DMS 273 (cell line): ENCODE measurements around the gene FCER1G.

Source experiments
- DNase-seq: peaks from one replicate; lab custom pipeline; 2025; ENCODE audit not compliant: unreplicated experiment; lab: John Stamatoyannopoulos, UW

Gene FCER1G

DNA sequence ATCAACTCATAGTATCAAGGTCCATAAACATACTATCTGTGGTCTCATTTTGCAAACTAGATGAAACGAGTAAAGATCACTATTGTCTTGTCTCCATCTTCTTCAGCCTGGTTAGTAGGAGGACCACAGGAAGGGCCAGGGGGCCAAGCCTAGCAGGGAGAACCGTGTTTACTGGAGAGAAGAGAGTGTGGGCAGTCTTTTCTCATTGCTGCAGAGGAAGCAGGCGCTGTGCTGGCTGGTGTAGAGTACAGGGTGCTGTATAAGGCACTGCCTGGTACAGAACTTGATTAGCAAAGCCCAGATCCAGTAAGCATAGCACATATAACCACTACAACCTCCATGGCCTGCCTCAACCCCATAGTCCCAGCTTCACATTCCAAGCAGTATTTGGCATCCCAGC lies 27.8 kb upstream of the FCER1G start:
- no peak for DNase-seq

DNA sequence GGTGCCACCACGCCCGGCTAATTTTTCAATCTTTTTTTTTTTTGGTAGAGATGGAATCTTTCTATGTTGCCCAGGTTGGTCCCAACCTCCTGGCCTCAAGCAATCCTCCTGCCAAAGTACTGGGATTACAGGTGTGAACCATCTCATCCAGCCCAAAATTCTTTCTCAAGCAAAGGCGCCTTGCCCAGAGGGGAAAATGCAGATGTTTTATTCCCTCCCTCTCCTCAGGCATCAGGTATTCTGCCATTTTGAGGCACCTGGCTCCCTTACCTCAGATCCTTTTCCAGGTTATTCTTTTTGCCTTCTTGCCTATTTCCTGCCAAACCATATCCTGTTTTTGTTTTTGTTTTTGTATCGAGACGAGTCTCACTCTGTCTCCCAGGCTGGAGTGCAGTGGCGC lies 26.7 kb upstream of the FCER1G start:
- DNase-seq: no peak

DNA sequence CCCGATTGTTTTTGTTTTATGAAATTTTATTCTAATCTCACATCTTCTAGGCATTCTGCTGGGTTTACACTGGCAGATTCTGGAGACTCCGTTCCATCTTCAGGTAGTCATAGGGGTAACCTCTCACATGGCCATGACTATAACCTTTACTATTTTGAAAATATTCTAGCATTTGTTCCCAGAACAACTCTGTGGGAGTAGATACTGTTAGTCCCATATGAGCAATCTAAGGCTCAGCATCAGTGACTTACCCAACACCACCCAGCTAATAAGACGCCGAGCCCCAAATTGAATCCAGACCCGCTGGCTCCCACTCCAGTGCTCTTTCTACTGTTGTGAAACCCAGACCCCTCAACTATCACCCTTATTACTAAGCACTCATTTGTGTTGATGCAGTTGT lies 26.1 kb upstream of the FCER1G start:
- DNase-seq: no peak

DNA sequence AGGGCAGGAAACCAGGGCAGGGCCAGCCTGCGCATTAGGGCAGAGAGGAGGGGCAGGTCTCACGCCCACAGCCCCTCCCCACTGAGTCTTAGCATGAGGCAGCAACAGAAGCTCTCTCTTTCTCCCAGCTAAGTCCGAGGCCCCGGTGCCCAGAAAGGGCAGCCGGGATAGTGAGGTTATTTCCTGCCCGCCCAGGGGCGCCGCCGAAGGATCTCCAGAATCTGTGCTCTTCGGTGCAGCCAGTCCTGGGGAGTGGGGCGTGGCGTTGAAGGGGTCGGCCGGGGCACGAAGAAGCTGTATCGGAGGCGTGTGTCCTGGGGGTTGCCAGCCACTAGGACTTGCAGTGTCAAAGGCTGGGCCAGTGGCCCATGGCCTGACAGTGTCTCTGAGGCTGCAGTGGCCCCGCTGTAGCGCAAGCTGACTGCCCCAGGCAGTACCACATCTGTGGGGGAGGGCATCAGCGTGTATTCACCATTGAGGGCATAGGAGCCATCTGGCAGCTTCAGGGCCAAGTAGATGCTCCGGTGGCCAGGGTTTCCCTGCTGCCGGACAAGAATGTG lies 24.1 kb upstream of the FCER1G start:
- DNase-seq: peak; percentile 48

DNA sequence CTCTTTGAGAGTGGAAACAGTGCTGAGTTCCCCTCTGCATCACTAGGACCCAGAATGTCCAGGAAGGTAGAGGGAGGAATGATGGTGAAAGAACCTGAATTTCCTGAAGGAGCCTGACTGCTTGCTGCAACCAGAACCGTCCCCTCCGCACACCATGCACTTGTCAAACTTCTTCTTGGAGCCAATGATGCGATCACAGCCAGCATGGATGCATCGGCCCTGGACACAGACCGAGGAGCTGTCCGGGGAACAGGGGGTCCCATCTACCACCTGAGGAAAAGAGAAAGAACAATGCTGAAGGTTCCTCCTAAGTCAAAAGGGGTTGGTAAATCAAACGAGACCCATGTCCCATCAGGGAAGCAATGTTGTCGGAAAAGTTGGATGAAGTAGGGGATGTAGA lies 23.1 kb upstream of the FCER1G start:
- no peak for DNase-seq

DNA sequence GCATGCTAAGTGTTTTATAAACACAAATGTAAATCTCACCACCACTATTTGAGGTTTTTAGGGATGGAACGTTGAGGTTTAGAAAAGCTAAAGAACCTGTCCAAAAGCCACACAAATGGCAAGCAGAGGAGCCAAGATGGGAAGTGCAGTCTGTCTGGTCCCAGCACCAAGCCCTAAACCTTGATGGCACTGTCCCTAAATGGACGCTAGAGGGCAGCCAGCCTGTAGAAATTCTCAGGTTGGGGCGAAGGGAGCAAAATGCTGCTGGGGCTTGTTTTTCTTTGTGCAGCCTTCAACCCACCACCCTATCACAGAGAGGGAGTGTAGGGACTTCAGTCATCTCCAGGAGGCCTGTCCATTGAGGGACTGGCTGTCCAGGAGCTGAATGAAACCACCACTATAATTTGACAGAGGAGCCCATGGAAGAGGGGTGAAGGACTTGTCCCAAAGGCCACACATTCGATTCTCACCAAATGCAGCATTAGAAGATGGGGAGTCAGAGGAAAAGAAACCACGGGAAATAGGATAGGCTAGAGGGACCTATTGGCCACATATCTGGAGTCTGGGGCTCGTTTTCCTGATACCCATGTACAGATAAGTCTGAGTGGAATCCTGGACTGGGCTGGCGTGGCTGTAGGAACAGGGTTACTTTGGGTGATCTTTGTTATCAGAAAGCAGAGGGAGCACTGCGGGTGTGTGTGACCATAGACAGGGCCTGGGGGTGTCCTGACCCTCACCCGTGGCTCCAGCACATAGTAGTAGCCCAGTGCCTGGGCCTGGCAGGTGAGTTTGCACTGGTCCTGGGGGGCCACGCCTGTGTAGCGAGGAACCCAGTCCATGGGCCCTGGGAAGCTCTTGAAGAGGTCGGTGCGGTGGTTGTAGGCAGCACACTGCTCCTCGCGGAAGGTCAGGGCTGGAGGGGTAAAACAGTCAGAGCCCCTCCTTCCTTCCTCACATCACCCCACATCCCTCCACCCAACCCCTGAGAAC lies 22.3 kb upstream of the FCER1G start:
- DNase-seq: peak; percentile 90

DNA sequence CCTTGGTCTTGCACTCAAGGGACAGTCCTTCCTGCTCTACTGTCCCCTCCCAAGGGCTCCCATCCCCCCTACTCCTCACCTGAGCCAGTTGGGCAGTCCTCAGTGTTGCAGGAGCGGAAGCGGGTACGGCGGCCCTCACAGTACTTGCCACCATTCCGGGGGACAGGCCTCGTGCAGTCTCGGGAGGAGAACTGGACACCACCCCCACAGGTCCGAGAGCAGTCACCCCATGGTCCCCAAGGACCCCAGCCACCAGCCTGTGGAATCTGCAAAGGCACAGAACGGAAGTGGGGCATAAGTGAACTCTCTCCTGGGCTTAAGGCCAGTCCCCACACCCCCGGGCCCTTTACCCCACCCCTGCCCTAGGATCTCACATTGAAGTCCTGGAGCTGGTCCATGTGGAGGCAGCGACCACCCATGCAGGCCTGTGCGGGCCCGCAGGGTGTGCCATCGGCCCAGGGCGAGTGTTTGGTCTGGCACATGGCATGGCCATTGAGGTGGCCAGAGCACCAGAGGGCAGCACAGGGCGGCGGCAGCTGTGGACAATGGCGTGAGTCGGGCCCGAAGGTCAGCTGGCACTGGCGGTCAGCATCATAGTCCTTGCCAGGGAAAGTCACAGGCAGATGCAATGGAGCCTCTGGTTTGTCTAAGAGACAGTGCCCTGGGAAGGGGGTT lies 21.4 kb upstream of the FCER1G start:
- no peak for DNase-seq

DNA sequence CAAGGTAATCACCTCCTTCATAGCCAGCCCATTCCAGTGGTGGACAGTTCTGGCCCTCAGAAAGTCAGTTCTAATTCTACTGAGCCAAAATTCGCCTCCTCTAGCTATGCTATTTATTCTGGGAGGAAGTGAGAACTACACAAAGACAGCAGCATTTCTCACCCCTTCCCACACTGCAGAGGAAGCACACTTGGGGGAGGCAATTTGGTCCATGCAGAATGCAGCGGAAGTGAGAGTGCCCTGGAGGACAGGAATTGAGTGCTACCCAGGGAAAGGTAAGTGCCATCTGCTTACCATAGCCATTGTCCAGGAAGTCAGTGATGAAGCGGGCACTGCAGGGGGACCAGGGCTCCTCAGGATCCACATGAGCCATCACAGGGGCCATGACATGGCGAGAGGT lies 19.9 kb upstream of the FCER1G start:
- no peak for DNase-seq

DNA sequence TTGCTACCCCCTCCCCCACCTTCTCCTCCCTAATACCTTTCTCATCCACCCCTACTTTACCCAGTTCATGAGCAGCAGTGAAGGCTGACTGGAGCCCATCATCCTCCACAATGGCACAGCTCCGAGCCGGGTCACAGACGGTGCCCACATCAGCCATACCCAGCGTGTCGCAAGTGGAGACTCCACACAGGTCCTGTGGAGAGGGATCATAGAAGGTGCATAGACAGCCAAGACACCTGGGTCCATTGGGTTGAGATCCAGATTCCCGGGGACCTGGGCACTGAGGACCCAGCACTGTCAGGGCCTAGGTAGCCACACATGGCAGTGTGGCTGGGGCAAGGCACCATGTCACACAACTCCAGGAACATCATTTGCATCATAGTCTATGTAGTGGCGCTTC lies 19.0 kb upstream of the FCER1G start:
- no peak for DNase-seq

DNA sequence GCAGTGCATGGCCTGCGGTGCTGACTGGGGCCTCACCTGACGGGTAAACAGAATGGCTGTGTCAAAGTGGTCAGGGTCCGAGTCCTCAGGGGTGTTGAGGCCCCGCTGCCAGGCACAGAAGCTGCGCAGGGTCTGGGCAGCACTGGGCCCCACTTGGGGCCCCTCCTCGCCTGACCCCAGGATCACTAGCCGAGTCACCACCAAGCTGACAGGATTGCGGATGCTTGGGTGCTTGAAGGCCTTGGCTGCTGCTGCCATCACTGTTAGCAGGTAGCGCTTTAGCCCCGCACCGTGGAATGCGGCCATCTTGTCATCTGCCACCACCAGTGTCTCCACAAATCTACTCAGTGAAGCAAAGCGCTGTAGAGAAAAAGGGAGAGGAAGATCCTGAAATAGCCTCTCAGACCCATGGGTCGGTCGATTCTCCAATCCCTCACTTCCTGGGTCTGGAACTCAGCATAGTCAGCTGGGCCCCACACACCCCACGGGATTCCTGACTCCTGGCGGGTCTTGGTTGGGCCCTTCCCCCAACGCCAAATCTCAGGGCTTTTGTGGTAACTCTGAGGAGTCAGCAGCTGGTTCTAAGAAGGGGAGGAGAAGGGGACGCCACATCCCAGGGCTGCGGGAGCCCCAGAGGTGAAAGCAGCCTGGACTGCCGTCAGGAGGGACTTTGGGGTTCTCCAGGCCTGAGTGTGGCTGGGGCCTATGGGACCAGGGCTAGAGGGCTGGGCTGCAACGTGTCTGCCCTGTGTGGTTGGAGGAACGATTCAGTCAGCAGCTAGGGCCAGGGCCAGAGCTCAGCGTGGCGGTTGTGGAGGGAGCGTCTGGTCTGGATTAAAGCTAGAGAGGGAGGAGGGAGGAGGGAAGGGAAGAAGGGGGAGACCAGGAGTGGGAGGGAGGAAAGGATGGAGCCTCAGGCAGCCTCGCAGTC lies 18.3 kb upstream of the FCER1G start:
- DNase-seq: peak; percentile 21

DNA sequence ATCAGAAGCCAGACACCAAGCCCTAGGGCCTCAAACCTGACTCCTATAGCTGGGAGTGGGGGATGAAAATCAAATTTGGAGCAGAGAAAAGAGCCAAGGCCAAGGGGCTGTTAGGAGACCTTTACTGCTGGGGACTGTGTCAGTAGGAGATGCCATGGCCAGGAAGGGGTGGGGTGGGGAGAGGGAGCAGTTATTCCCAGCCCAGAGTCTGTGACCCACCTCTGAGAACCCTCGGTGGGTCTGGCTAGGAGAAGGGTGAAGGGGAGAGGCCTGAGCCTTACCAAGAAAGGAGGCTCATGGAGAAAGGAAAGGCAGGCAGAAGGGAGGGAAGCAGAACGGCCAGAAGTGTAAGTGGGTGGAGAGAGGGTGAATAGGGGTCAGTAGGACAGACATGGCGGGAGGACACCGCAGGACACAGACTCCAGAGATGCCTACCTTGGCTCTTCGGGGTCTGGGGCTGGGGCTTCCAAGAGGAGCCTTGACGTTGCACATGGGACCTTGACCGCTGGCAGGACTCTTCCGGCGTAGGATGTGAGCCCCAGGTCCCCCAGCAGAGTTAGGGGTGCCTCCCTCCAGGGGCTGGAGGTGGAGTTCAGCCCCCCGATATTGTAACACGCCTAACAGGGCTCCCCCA lies 17.4 kb upstream of the FCER1G start:
- DNase-seq: no peak

DNA sequence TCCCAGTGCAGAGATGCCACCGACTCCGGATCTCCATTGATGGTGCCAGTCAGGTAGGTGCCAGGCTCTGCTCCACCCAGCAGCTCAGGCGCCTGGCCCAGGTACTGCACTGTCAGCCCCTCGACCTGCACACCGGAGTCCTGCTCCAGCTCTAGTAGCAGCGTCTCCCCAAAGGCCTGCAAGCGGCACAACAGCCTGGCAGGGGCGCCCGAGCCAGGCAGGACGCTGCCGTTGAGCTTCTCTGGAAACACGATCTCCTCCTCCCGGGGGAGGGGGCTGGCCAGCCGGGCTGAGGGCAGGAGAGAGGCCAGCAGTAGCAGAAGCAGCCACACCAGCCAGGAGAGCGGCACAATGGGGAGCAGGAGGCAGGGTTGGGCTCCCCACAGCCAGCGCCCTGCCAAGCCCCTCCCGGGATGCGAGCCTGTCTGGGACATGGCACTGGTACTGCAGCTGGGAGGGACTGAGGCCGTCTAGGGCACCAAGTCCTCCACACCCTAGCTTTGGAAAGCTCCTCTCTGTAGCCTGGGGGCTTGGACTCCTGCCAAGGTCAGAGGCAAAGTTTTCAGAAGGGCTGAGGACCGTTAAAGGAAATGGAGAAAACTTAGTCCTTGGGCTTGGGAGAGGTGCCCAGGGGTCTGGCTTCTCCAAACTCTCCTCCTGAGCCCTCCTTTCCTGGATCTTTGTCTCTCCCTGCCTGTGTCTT lies 16.8 kb upstream of the FCER1G start:
- DNase-seq: peak; percentile 79

DNA sequence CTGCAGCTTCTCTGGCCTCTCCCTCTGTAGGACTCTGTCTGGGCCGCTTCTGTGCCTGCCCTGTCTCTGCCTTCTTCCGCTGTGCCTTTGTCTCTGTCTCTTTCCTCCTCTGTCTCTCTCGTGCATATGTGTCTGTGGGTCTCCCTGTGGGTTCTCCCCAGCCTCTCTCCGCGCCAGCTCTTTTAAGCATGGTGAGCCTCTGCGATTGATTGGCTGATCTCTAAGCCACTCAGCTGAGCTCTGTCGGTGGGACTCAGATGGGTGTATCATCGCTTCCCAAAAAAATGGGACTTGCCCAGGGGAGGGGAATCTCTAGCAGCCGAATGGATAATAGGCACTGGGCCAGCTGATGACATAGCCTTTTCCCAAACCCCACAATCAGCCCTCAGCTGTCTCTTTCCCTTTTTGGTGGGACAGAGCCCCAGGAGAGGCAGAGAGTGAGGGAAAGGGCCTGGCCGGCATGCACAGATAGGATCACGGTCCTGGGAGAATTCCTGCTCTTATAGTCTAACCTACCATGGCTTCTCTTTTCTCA lies 16.1 kb upstream of the FCER1G start, which contains the start of gene ADAMTS4:
Gene ADAMTS4 (minus strand): TSS at position 158 of the 535 bp plus-strand sequence. CDS start 427 bp downstream, outside the sequence.
- DNase-seq: peak; percentile 84

DNA sequence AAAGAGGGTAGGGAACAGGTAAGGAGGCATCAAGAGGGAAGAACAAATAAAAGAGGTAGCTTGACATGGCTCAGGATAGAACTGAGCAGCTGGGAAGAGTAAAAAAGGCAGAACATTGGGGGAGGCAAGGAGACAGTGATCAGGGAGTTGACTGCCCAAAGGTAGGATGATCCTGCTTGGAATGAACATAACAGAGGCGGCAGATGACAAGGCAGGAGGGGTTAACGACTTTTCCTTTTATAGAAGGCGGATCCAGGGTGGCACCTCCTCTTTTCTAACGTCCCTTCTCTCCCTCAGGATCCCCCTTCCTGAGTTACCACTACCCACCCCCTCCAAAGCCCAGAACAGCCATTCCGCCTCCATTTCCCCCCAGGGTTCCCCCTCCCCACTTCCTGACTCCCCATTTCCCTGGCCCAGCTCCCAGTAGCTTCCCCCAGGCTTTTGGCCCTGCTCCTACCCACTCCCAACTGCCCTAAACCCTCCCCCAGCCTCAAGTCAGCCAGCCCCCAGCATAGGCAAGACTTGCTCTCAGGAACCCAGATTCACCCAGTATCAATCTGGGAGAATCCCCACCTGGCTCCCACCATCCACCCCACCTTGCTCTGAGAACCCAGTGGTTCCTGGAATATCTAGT lies 15.5 kb upstream of the FCER1G start:
- no peak for DNase-seq

DNA sequence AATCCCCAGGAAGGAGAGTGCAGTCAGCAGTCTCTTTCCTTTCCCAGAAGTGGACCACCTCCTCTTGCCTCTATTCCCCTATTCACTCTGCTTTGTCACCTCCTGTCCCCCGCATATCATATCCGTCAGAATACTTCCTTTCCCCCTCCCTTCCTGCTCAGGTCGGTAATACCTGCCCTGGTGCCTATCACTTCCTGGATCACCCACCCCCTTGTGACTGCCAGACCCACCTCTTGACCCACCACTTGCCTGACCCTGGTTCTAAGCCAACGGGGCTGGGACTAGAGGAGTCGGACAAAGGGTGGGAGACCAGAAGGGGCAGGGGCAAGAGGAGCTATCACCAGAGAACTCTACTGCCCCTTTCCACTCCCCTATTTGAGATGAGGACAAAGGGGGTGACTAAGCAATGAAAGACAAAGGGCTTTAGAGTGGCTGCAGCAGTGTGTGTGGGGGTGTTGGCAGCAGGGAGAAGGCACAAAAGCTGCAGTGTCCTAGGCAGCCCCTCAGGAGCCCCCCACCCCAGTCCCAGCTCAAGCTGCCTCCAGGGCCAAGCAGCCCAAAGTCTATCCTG lies 14.6 kb upstream of the FCER1G start:
- no peak for DNase-seq

DNA sequence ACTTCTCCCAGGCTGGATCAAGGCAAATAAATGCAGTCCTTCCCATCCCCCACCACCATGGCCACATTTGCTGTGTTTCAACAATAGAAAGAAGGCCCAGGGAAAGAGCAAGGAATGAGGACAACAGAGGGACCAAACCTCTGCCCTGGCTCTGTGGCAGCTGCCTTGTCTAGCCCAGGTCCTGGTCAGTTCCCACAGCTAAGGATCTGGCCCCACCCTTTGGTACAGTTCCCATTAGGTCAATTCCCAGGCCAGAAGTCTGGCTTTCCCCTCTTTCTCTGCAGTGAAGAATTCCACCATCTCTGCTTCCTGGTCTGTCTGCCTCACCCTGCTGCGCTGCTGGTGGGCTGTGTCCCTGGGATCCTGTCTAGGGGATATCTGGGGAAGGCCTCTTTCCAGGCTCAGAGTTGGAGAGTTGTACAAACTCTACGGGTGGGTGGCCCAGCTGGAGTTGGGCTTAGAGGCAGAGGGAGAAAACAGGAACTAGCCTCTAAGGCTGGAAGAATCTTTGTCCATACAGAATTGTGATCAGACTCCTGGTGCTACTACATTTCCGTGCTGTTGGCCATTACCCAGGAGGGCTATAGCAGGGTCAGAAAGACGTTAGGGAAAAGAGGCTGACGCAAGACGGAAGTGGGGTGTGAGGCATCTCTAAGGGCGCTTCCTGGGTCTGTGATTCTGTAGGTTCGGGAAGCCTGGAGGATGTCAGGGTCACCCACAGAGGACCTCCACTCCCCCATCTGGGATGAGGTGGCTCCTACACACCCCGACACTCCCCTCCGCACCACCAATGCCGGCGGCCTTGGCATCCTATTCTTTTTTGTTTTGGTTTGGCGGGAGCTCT lies 13.9 kb upstream of the FCER1G start:
- peak; percentile 33 for DNase-seq

DNA sequence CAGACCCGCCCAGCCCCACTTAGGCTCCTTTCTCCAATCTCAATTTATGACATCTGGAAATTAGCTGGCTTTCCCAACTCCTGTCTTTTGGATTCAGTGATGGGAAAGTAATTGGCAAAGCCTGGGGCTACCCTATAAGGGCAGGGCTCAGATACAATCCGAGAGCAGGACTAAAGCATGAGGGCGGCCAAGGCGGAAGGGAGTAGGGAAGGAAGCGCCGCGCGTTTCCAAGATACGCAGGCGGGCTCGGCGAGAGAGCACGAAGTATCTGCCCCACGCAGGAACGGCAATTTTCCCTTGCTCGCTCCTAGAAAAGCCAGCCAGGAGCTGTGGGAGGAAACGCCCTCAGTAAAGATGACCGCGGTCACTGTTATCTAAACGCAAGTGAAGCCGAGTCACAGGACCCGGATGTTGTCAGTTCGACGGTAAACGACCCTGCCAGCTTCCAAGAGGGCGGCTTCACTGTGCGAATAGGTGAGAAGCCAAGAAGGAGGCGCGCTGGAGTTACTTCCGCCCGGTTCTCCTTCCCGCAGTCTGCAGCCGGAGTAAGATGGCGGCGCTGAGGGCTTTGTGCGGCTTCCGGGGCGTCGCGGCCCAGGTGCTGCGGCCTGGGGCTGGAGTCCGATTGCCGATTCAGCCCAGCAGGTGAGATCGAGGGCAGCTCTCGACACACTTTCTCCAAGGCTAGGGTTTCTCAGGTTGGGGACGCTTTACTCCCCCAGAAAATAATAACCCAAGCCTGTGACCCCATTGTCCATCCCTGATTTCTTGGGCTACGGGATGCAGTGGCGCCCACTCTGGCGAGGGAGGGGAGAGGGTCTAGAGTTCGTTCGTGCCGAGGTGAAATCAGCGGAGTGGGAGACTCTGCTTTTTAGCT lies 13.0 kb upstream of the FCER1G start, which contains the start of gene NDUFS2:
Gene NDUFS2 (plus strand): TSS at position 532 of the 877 bp plus-strand sequence. CDS start 19 bp downstream, at position 551.
- DNase-seq: peak; percentile 100
